Adrenal gland (tissue), 5 donors: ENCODE data around the gene LMBRD1.

Experiments
- CTCF ChIP-seq, 6 experiments: fragments of 450-650 bp in 4 of 6; fragments of 200-600 bp in 2 of 6; sonication (generic) in 1 of 6; IDR thresholded peaks; 1 replicate in 5 of 6; 2 replicates in 1 of 6; pipeline versions ENCODE4 v1.5.1 to v1.8.0; 2016 to 2021; ENCODE audit warnings: antibody characterized with exemption in 6 of 6, mild to moderate bottlenecking in 2 of 6, moderate library complexity in 1 of 6
- POLR2A ChIP-seq, 2 donors: fragments of 450-650 bp; IDR thresholded peaks; one replicate each; pipeline ENCODE4 v1.6.1; 2017; ENCODE audit warnings: antibody characterized with exemption in 2 of 2, mild to moderate bottlenecking in 2 of 2, moderate library complexity in 1 of 2
- donor health status: DM: no; HTN: no; CAD: no.

DNA sequence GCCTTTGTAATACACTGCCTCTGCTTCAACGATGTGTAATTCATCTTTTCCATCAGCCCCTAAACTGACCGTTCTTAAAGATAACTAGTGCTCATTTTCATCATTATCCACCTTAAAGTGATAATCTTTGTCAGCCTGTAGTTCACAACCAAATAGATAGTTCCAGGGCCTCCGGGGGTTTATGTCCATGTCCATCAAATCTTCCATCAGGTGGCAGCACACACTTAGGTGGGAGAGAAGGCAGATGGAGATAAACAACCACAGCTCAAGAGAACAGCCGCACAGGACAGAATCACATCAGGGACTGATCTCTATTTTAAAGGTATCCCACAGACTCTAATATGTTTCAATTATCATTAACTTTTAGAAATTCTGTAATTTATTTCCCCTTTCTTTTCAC is 90.9 kb downstream of the LMBRD1 start:
- no peak for TF ChIP-seq POLR2A (IDR thresholded peaks at IDR 0.05)
- TF ChIP-seq CTCF (IDR thresholded peaks at IDR 0.05): no peak
